Measurements from ENCODE around the gene SLC39A3.
"Not testable (repeated sequence)": the region's sequence is repeated elsewhere in the genome, so short reads cannot be mapped to it uniquely, and the experiment has no call there.

SLC39A3 gene

DNA sequence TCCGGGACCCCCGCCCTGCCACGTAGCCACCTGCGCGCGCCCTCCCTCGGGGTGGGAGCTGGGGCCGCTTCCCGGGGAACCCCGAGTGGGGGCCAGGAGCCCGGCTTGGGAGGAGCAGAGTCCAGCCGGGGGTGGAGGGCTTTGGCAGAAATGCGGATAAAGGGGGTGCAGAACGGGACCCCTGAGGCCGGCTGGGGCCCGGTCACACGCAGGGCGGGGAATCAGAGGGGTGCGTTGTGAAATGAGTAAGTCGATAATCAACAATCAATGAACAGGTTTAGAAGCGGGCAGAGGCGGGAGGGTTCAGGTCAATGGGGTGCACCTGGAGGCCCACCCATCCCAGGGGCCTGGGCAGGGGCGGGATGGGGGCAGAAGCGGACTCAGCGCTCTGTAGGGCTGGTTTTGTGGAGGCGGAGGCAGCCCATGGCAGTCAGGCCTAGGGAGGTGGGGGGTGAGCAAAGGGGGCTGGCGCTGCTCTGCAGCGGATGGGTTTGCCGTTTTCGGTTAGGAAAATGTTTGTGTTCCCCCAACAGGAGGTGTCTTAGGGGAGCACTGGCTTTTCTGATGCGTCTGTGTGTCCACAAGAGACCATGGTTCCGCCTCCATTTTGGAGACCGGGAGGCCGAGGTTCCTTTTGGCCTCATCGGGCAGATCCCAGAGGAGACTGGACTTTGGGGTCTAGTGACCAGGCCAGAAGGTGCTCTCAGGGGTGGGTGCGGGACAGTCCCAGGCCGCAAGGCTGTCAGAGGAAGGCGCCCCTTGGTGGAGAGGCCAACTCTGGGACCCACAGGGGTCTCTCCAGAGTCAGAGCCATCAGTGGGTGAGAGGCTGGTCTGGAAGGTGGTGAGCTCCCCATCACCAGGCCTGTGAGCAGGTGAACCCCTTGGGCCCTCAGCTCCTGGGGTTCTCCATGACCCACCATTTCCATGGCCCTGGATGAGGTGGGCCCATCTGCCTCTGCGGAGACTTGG, 18.0 kb downstream of the SLC39A3 start:
- no peak for DNase-seq

DNA sequence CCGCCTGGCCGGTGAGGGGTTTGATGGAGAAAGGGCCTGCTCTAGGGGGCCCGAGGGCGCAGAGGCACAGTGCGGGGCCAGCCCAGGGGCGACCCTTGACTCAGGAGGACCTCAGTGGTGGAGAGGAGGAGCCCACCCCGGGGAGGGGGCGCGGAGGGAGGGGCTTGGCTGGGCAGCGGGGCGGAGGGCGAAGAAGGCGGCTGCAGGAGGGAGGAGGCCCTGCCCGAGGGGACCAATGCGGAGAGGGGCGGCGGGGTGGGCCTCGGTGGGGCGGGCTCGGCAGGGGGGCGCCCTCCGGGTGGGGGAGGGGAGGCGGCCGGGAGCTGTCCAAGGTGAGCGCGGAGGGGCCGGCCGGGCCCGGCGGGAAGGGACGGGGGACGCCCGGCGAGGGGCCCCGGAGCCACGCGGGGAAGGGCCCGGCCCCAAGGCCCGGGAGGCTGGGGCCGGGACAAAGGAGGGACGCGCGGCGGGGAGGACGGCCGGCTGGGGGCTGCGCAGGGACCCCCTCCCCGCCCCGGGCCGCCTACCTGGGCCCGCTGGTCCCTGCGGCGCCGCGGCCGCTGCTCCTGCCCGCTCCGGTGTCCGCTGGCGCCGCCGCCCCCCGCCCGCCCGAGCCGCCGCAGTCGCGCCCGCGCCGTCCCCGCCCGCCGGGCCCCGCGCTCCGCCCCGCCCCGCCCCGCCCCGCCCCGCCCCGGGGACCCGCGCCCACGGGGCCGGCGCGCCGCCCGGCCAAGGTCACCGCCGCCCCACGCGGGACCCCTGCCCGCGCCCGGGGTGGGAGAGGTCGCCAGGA, 18.8 kb downstream of the SLC39A3 start, which contains the start of gene DIRAS1:
Gene DIRAS1, minus strand, starts transcription at position 596 of the 793 bp plus-strand sequence. CDS start 3,566 bp downstream, outside the sequence.
- DNase-seq = no peak

GRCh38 chr19:2719920-2720776, 19.7 kb downstream of the SLC39A3 start:
- DNase-seq = no peak

DNA sequence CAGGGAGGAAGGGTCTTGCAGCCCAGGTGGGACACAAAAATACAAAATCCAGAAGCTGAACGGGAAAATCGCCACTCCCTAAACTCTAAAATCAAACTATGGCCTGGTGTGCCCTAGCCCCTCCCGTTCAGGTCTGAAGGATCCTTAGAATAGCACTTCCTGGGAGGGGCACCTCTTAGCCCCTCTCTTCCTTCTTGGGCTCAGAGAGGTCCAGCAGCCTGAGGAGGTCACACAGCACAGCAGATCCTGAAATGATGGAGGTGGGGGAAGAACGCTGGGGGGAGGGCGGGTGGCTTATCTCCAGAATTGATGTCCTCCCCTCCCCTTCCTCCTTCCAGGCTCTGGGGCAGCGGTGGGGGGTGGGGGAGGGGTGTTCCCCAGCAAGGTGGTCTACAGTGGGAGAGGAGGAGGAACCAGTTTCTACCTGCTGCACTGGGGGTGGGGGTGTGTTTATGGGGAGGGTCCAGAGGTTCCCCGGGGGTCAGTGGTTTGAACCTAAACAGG, 20.5 kb downstream of the SLC39A3 start:
- no peak for DNase-seq

- no peak for DNase-seq
These were observed 21.9 kb downstream of the SLC39A3 start for GRCh38 chr19:2717638-2718541.

- no peak for DNase-seq
These were observed 22.8 kb downstream of the SLC39A3 start for GRCh38 chr19:2716722-2717637.

- DNase-seq = no peak
These were observed 23.6 kb downstream of the SLC39A3 start for GRCh38 chr19:2716275-2716650.

DNA sequence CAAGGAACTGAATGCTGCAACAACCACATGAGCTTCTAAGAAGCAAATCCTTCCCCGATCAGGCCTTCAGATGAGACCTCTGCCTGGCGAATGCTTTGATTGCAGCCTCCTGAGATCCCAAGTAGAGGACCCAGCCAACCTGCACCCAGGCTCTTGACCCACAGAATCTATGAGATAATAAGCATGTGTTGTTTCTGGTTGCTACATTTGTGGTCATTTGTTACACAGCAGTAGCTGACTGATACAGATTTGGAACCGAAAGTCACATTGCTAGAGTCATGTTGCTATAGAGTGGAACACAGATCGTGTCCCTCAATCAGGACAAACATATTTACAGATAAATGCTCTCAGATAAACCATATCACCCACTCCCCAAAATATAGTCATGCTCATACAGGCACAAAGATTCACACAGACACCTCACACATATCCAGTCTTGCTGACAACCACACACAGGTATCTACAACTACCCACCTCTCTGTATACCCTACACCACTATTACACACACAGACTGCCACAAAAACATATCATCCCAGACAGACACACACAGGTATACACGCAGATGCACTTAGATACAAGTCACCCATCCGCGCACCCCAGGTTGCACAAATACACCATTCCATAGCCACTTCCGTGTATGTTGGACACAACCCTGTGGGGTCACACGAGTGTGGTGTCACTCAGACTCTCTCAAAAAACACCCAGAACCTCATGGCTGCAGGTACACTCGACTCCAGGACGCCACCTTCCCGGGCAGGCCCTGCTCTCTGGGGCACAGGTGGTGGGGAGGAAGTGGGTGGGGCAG, 24.1 kb downstream of the SLC39A3 start:
- no peak for DNase-seq

DNA sequence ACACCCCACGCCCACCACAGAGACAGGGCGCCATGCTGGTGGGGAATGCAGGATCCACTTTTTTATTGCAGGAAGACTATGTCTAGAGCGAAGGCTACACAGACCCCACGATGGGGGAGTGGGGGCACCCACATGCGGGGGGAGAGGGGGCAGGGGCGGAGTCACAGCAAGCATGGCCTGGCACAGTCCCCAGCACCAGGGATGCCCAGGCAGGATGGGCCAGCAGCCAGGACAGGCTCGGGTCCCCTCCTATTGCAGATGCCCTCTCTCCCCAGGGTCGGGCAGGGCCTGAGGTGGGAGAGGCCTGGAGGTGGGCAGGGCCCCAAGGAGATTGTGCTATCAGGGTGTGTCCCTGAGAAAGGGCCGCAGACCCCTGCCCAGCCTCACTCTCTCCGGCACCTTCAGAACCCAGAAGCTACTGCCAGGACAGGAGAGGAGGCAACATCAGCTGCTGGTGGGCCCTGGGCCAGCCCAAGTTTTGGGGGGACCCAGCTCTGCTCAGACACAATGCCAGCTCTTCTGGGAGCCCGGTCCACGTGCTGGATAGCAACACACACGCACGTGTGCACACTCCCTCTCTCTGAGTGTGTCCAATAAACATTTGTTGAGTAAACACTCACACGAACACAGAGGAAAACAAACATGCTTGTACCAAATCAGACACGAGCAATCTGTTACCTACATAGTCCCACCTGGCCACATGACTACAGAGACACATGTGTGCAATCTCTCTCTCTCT, 25.1 kb downstream of the SLC39A3 start:
- no peak for DNase-seq

GRCh38 chr19:2714102-2714501, 25.7 kb downstream of the SLC39A3 start:
- not testable (repeated sequence) for DNase-seq

DNA sequence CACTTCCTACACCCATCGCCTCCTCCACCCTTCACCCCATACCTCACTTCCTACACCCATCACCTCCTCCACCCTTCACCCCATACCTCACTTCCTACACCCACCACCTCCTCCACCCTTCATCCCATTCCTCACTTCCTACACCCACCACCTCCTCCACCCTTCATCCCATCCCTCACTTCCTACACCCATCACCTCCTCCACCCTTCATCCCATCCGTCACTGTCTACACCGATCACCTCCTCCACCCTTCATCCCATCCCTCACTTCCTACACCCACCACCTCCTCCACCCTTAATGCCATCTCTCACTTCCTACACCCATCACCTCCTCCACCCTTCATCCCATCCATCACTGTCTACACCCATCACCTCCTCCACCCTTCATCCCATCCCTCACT, 26.6 kb downstream of the SLC39A3 start:
- DNase-seq = not testable (repeated sequence)

DNA sequence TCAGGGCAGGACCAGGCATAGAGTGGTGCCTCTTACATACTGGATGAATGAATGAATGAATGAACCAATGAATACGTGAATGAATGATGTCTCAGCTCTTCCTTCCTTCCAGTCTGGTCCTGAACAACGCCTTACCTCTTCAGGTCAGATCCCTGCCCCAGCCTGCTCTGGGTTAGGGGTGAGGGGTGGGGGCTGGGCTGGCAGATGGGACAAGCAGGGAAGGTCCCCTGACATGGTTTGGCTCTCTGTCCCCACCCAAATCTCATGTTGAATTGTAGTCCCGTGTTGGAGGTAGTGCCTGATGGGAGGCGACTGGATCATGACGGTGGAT, 28.0 kb downstream of the SLC39A3 start:
- no peak for DNase-seq

- no peak for DNase-seq
These were observed 28.5 kb downstream of the SLC39A3 start for GRCh38 chr19:2711172-2711874.

- DNase-seq = no peak
These were observed 33.6 kb downstream of the SLC39A3 start for GRCh38 chr19:2706251-2706650.

DNA sequence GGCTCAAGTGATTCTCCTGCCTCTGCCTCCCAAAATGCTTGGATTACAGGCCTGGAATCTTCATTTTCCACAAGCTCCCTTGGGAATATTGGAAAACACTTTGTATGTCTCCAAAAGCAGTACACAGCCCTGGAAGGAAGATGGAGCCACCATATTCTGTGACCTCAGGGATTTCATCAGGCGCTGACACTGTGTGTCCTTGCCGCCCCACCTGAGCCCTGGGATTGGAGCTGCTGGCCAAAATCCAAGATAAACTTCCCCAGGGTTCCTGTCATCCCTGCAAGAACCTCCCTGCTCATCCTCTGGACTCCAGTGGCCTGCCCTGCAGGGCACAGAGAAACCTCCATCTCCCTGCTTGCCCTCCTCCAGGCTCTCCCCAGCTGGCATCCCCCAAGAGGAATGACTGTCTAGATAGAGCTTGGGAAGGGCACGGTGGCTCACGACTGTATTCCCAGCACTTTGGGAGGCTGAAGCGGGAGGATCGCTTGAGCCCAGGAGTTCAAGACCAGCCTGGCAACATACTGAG, 36.1 kb downstream of the SLC39A3 start:
- DNase-seq = no peak

- no peak for DNase-seq
These were observed 36.8 kb downstream of the SLC39A3 start for GRCh38 chr19:2703077-2703437.

GRCh38 chr19:2702170-2703076, 37.4 kb downstream of the SLC39A3 start, which contains the start of gene GNG7:
TSS of gene GNG7 (minus strand) at chr19:2702694. CDS start at chr19:2520688, 182,006 bp downstream.
- DNase-seq = peak; percentile 66

All from DMS53 (cell line).